Endothelial cell of umbilical vein (primary cell): ENCODE measurements around the gene MTPN. TPM values are rescaled to one million over a fixed set of nuclear protein-coding genes. Genes with fewer than 3 reads are reported as not detected.

Experiments
- BruUV-seq: library from RNA; stranded (reverse); fragments of 400-500 nt; replicated peaks from 2 replicates; lab custom pipeline; 2021; lab: Mats Ljungman, UMichigan
- CTCF ChIA-PET: fragments of 300-600, 350-600 bp; sonication (Branson Sonifier 250); formaldehyde crosslinking; loops from one replicate; lab custom pipeline; 2021; ENCODE audit warnings: antibody characterized with exemption, inconsistent platforms; lab: Charles Lee
- POLR2A ChIA-PET: fragments of 300-600, 350-600 bp; sonication (Branson Sonifier 250); formaldehyde crosslinking; loops from one replicate; lab custom pipeline; 2021; ENCODE audit warnings: antibody characterized with exemption, inconsistent platforms; lab: Charles Lee
- DNase-seq: peaks from one replicate; pipeline ENCODE4 v3.0.0-alpha.2; 2011; ENCODE audit warnings: low read depth, low spot score
- FAIRE-seq: peaks from 2 replicates; lab custom pipeline; 2011; peaks lifted over from hg19 to GRCh38; lab: Jason Lieb, UNC
- H2AFZ ChIP-seq: 2 replicates; pipeline ENCODE4 v1.6.0; 2012; ENCODE audit warnings: low read depth, low read length, control low read depth, inconsistent platforms
- H3K27ac ChIP-seq: 2 replicates; pipeline ENCODE4 v1.5.1; 2011; ENCODE audit warnings: low read depth, mild to moderate bottlenecking, control low read depth, low read length, moderate library complexity; ENCODE audit not compliant: insufficient read depth
- H3K27me3 ChIP-seq, 2 experiments: 2 replicates each; pipeline versions ENCODE4 v1.6.0 to v1.6.1; 2011; ENCODE audit warnings: low read length in 2 of 2, mixed read lengths in 1 of 2; ENCODE audit not compliant: control insufficient read depth in 2 of 2, insufficient read depth in 2 of 2
- H3K36me3 ChIP-seq, 2 experiments: 2 replicates in 1 of 2; 3 replicates in 1 of 2; pipeline ENCODE4 v1.5.1; 2011; ENCODE audit warnings: low read length in 2 of 2, mild to moderate bottlenecking in 1 of 2, moderate library complexity in 1 of 2; ENCODE audit not compliant: control insufficient read depth in 2 of 2, insufficient read depth in 2 of 2; ENCODE audit errors: extremely low read depth in 1 of 2
- H3K4me1 ChIP-seq: 3 replicates; pipeline ENCODE4 v1.5.1; 2011; ENCODE audit warnings: mild to moderate bottlenecking, low read length; ENCODE audit not compliant: control insufficient read depth, insufficient read depth; ENCODE audit errors: extremely low read depth
- H3K4me2 ChIP-seq: 2 replicates; pipeline ENCODE4 v1.6.1; 2011; ENCODE audit warnings: low read length, control low read depth, mixed read lengths; ENCODE audit not compliant: insufficient read depth
- H3K4me3 ChIP-seq, 3 experiments: fragments of 200-600 bp in 1 of 3; sonication (generic), shearing (Covaris generic) in 1 of 3; replicated peaks in 1 of 3; 2 replicates each; pipeline ENCODE4 v1.5.1; 2011 to 2016; ENCODE audit warnings: control low read depth in 3 of 3, low read length in 3 of 3, mild to moderate bottlenecking in 2 of 3, inconsistent platforms in 1 of 3, low read depth in 1 of 3, moderate library complexity in 1 of 3; ENCODE audit not compliant: insufficient read depth in 1 of 3
- H3K79me2 ChIP-seq: 2 replicates; pipeline ENCODE4 v1.6.0; 2012; ENCODE audit warnings: low read length, inconsistent platforms; ENCODE audit not compliant: control insufficient read depth, insufficient read depth
- H3K9ac ChIP-seq: replicated peaks from 2 replicates; pipeline ENCODE3; 2011; ENCODE audit warnings: low read length, control low read depth; ENCODE audit not compliant: insufficient read depth; ENCODE audit errors: extremely low read depth
- H3K9me1 ChIP-seq: replicated peaks from 3 replicates; pipeline ENCODE4 v1.6.0; 2011; ENCODE audit warnings: mild to moderate bottlenecking, low read length; ENCODE audit not compliant: control insufficient read depth, insufficient read depth; ENCODE audit errors: extremely low read depth
- H3K9me3 ChIP-seq: replicated peaks from 2 replicates; pipeline ENCODE4 v1.5.1; 2012; ENCODE audit warnings: low read length, inconsistent platforms; ENCODE audit not compliant: control insufficient read depth, insufficient read depth
- H4K20me1 ChIP-seq: replicated peaks from 2 replicates; pipeline ENCODE3; 2011; ENCODE audit warnings: mild to moderate bottlenecking, low read length; ENCODE audit not compliant: control insufficient read depth, insufficient read depth; ENCODE audit errors: extremely low read depth
- CTCF ChIP-seq, 2 donors: IDR thresholded peaks; 1 replicate in 1 of 2; 2 replicates in 1 of 2; pipeline ENCODE4 v1.5.1; 2011; ENCODE audit warnings: low read length in 2 of 2, mild to moderate bottlenecking in 2 of 2, moderate library complexity in 2 of 2, control low read depth in 1 of 2, inconsistent platforms in 1 of 2, low read depth in 1 of 2; ENCODE audit not compliant: insufficient read depth in 1 of 2; ENCODE audit errors: extremely low read depth in 1 of 2
- EZH2 ChIP-seq: IDR thresholded peaks from 2 replicates; pipeline ENCODE4 v1.6.1; 2012; ENCODE audit warnings: borderline replicate concordance, low read depth, mild to moderate bottlenecking, moderate library complexity, low read length, inconsistent platforms; ENCODE audit not compliant: severe bottlenecking
- FOS ChIP-seq: IDR thresholded peaks from 2 replicates; pipeline ENCODE4 v1.6.1; 2011; ENCODE audit warnings: mild to moderate bottlenecking, low read length, moderate library complexity, borderline replicate concordance; ENCODE audit not compliant: insufficient read depth
- GATA2 ChIP-seq: IDR thresholded peaks from 2 replicates; pipeline ENCODE4 v1.7.0; 2011; ENCODE audit warnings: low read depth, mild to moderate bottlenecking, moderate library complexity, mixed read lengths, low read length; ENCODE audit not compliant: insufficient read length, insufficient read depth
- JUN ChIP-seq: IDR thresholded peaks from 2 replicates; pipeline ENCODE4 v1.6.1; 2011; ENCODE audit warnings: borderline replicate concordance, low read depth; ENCODE audit not compliant: insufficient read length, insufficient read depth
- MAX ChIP-seq: IDR thresholded peaks from 2 replicates; pipeline ENCODE4 v1.6.1; 2011; ENCODE audit not compliant: insufficient read depth, insufficient read length
- MYC ChIP-seq: IDR thresholded peaks from one replicate; pipeline ENCODE4 v1.6.1; 2011; ENCODE audit warnings: mild to moderate bottlenecking, low read depth, low read length
- POLR2A ChIP-seq: IDR thresholded peaks from 2 replicates; pipeline ENCODE4 v1.6.1; 2012; ENCODE audit warnings: low read depth, mild to moderate bottlenecking, control low read depth, low read length
- POLR2AphosphoS5 ChIP-seq: IDR thresholded peaks from 2 replicates; pipeline ENCODE4 v1.6.1; 2012; ENCODE audit warnings: low read depth, mild to moderate bottlenecking, control low read depth, low read length, moderate library complexity; ENCODE audit not compliant: insufficient read depth
- dilution Hi-C: fragments of 300-500 bp; cut with MboI; formaldehyde crosslinking; loops from one replicate; pipeline ENCODE4 v1.15.0; 2019; ENCODE audit warnings: low sequenced_read_pairs; ENCODE audit not compliant: extremely low pct_ligation_motif_present
- intact Hi-C: fragments of 100-400 bp; cut with micrococcal nuclease; formaldehyde crosslinking; loops from one replicate; pipeline ENCODE4 v1.10.0; 2022
- polyA plus RNA-seq, 4 experiments: library from polyadenylated mRNA; depleted of rRNA in 3 of 4; stranded (reverse) in 3 of 4; unstranded in 1 of 4; fragments of >200 nt; gene quantifications; 2 replicates each; pipeline versions ENCODE4 v1.2.1 to v1.2.3, GENCODE V29; 2011 to 2012; ENCODE audit warnings: missing spikeins in 1 of 4
- total RNA-seq: library from RNA; stranded (reverse); gene quantifications from 2 replicates; pipeline ENCODE4 v1.2.3, GENCODE V29; 2021

The MTPN gene
- total and polyA plus RNA-seq, 2 donors (not counting 3 experiments of a cell fraction or from before 2014, with no cell fraction given) = 58.1 to 174 TPM

GRCh38 chr7:136023134-136023869 is 46.1 kb upstream of the MTPN start:
- H4K20me1 ChIP-seq = no peaks in the 10 kb centered on the region
- H3K4me1 ChIP-seq = no peaks in the 10 kb centered on the region
- no peak overlapping the region for H3K4me3 ChIP-seq
- intact Hi-C loops = no loop called here
- FAIRE-seq = no peak
- DNase-seq = no peak
- ChIA-PET POLR2A (no interaction called here), CTCF (interaction anchor here (1.1 kb wide), 1 partner anchor 23 kb away, joined by 3 read pairs; no protein-coding TSS in a partner anchor)
- TF ChIP-seq POLR2AphosphoS5 (no peak), MAX (no peak), GATA2 (no peak), POLR2A (no peak), FOS (no peak), EZH2 (no peak), MYC (no peak), CTCF (IDR thresholded peaks at IDR 0.05; ENCODE audit: extremely low read depth in 1 of 2, insufficient read depth in 1 of 2, low read depth in 1 of 2, low read length in 2 of 2) (no peak), JUN (no peak)
- H2AFZ ChIP-seq = no peak overlapping the region
- dilution Hi-C loops = no loop called here
- no peaks in the 10 kb centered on the region for H3K9me1 ChIP-seq
- no peak overlapping the region for H3K27ac ChIP-seq
- no peak overlapping the region for H3K9ac ChIP-seq
- H3K79me2 ChIP-seq = no peaks in the 10 kb centered on the region
- H3K4me2 ChIP-seq = no peak overlapping the region
- no peaks in the 10 kb centered on the region for H3K36me3 ChIP-seq
- no TSS peak for BruUV-seq
- peaks cover 0 to 1% of the 10 kb centered on the region in 2 experiments for H3K27me3 ChIP-seq
- no peaks in the 10 kb centered on the region for H3K9me3 ChIP-seq
